ENCODE measurements around the gene TGDS.
"Not testable (repeated sequence)": the region's sequence is repeated elsewhere in the genome, so short reads cannot be mapped to it uniquely, and the experiment has no call there.

The TGDS gene, protein sequence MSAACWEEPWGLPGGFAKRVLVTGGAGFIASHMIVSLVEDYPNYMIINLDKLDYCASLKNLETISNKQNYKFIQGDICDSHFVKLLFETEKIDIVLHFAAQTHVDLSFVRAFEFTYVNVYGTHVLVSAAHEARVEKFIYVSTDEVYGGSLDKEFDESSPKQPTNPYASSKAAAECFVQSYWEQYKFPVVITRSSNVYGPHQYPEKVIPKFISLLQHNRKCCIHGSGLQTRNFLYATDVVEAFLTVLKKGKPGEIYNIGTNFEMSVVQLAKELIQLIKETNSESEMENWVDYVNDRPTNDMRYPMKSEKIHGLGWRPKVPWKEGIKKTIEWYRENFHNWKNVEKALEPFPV

DNA sequence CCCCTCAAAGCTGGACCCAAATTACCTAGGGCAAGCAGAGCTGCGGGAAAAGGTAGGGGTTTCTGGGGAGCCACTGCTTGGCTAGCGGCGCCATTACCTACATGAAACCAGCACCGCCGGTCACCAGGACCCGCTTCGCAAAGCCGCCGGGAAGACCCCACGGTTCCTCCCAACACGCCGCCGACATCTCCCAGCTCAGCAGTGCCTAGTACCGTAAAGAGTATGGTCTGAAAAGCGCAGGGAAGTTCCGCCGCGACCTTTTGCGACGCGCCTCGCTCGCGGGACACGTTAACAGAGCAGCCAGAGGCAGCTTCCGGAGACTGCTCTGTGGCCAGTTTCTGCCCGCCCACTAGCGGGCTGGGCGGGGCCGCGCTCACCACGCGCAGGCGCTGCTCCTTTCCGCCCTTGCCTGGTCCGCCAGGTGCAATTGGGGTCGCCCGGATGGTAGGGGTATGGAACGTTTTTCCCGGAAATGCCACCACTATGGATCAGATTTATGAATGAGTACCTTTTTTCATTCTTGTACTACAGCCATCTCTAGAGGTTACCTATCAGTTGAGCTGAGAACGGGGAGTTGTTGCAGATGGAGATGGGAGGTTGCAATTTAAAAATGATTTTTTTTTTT is at the start of gene TGDS:
Gene TGDS, minus strand, starts transcription at position 203 of the 625 bp plus-strand sequence. Its CDS starts 16 bp downstream, at position 187.
- peak; percentile 91 for DNase-seq

DNA sequence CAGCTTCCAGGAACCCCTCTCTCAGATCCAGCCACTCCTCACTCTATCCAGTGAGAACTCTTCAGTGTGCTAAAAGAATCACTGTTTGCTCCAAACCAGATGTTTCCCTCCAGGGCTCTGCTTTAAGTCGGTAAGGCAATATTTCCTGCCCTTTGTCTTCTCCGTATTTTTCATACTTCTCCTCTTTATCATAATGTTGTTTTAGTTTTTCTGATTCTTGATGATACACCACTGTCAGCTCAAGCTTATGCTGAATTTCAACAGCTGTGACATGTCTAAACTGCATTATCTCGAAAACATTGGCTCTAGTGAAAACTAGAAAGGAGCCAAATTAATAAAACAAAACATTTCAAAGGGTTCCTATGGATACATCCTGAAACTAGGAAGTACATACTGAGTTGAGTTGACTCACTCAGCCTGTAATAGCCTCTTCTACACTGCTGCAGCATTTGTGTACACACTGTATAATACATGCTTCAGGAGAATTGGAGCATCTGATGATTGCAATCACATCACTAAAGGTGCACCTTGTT is 45.5 kb upstream of the TGDS start:
- DNase-seq = peak; percentile 92

DNA sequence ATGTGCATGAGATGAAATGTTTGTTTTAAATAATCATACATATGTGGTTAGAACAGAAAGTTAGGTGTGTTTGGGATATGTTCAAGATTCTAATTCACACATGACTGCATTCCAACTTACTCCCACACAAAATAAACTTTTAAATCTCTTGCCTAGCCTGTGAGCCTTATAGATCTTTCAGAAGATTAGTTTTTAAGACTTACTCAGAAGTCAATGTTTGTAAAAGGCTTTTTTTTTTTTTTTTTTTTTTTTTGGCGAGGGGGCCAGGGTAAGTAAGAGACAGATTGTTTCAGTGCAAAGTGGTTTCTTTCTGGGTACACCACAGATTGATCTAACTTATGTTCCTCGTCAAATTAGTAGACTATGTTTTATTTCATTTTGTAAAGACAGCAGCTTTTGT is 44.8 kb upstream of the TGDS start:
- DNase-seq = peak; percentile 43

DNA sequence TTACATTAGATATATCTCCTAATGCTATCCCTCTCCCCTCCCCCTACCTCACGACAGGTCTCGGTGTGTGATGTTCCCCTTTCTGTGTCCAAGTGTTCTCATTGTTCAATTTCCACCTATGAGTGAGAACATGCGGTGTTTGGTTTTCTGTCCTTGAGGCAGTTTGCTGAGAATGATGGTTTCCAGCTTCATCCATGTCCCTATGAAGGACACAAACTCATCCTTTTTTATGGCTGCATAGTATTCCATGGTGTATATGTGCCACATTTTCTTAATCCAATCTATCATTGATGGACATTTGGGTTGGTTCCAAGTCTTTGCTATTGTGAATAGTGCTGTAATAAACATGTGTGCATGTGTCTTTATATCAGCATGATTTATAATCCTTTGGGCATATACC is 41.7 kb upstream of the TGDS start:
- DNase-seq = not testable (repeated sequence)

DNA sequence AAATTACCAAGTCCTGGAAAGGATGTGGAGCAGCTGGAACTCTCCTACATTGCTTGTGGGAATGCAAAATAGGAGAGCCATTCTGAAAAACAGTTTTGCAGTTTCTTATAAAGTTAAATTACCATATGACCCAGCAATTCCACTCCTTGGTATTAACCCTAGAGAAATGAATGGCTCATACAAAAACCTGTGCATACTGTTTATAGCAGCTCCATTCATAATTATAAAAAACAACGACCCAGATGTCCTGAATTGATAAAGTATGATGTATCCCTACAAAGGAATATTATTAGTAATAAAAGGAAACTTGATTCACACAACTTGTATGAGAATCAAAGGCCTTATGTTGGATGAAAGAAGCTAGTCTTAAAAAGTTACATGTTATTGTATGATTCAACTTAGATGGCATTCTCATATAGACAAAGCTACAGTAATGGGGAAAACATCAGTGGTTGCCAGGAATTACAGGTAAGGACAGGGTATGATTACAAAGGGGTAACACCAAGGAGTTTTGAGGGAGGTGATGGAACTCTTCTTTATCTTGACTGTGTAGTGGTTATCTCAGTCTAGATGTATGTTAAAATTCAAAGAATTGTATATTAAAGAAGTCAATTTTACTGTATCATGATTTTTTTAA is 41.1 kb upstream of the TGDS start:
- DNase-seq = no peak

DNA sequence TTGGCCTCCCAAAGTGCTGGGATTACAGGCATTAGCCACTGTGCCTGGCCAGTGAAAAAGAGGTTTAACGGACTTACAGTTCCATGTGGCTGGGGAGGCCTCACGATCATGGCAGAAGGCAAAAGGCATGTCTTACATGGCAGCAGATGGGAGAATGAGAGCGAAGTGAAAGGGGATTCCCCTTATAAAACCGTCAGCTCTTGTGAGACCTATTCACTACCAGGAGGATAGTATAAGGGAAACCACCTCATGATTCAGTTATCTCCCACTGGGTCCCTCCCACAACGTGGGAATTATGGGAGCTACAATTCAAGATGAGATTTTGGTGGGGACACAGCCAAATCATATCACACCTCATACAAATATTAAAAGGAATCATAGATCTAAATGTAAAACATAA is 40.1 kb upstream of the TGDS start:
- DNase-seq = not testable (repeated sequence)

DNA sequence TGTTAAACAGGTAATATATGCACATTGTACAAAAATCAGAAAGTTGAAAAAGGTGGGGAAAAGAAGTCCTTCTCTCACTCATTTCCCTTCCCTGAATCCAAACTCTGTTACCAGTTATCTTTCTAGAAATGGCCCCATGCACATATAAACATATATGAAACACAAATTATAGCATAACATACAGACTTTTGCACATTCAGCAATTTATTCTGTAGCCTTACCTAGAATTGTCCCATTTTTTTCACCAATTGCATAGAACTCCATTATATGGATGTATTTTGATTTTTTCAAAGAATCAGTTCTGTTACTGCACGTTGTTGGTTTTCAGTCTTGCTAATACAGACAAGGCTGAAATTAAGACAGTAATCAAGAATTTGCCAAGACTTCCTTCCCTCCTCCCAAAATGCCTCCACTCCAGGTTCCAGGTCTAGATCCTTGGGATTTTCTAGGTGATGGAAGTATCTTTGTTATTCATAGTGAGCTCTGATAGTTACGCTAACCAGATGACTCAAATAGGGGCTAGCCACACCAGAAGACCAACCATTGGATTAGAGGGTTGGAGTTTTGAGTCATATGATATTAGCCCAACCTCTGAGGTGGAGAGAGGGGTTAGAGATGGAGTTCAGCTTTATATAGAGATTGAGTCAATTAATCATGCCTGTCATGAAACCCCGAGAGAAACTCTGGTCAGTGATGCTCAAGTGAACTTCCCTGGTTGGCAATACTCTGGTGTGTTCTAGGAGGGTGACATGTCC is 36.5 kb upstream of the TGDS start:
- DNase-seq = no peak

DNA sequence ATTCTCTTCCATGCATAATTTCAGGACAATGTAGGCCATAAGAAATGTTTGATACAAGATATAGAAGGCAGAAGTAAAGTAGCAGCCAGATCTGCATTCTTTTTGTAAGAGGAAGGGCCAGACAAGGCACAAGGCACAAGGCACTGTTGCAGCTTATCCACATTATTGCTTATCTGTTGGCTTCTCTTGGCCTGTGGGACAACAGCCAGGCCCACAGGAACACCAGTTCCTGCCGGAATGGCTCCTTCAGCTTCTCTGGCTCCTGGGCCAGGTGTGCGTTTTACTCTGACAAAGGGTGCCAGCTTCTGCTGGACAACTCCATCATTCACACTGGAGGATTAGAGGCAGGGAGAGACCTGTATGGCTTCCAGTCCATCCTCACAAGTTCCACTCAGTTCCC is 34.9 kb upstream of the TGDS start:
- DNase-seq = no peak

DNA sequence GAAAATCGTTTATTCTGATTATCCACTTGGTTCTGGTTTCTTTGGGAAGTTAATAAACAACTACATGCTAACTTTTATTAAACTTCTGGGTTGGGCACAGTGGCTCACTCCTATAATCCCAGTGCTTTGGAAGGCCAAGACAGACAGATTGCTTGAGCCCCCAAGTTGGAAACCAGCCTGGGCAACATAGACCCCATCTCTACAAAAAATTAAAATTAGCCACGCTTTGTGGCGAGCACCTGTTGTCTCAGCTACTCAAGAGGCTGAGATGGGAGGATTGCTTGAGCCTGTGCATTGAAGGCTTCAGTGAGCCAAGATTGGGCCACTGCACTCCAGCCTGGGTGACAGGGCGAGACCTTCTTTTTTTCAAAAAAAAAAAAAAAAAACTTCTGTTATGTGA is 27.4 kb upstream of the TGDS start:
- no peak for DNase-seq

DNA sequence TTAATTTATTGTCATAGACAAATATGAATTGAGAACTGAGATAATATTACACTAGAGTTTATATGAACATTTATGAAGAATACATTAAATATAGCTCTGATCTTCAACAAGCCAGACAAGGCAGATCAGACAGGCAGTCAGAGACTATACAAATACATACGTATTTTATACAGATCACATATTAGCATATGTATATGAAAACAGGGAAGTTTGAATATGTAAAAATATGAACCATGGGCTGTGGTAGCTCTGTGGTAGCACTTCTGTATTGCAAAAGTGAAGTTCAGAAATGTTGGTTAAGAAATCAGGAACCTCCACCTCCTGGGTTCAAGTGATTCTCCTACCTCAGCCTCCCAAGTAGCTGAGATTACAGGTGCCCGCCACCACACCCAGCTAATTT is 26.4 kb upstream of the TGDS start:
- DNase-seq = no peak

DNA sequence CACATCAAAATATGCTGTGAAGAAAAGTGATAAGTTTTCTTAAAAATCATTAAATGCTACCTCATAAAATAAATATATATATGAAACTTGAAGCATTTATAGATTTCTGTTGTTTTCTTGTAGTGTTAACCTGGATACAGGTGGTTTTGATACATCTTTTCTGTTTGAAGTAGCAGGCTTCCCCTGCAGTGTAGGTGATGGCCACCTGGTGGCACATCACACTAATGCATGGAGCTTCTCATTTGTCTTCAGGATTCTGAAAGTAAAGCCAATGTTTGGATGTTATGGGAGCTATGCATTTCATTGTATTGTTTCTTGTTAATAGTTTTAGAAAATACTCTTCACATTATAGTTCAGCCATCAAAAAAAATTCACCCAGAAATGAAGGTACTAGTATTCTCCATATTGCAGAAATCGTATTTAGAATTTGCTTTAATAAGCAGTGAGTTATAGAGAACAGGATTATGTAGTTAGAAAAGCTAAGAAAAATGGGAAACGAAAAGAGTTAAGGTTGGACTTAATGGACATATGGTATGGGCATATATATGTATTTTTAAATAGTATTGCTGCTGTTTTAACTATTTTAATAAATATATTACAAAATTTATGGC is 24.4 kb upstream of the TGDS start:
- DNase-seq = peak; percentile 34

DNA sequence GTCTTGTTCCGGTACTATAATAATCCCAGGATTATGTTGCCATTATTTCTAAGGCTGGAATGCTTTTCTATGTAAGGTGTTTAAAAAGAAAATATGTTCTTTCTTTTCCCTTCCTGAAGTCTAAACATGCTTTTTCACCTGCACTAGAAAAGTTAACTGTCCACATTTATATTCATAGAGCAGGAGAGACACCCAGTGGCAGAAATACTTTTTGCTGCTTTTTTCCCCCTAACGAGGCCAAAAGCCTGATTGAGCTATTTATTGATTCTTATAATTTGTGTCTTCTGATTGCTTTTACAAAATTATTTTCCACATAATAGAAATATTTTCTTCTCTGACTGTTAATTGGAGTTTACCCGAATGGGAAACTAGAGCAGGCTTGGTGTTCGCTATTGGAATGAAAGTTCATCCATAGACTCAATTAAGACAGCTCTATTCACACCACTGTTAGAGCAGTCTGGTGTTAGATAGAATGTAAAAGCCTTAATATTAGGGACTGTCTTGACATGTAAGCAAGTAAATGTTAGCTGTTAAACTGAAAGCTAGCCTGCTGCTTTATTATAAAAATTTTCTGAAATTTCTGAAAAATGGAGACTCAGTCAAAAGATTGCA is 21.5 kb upstream of the TGDS start:
- peak; percentile 15 for DNase-seq

DNA sequence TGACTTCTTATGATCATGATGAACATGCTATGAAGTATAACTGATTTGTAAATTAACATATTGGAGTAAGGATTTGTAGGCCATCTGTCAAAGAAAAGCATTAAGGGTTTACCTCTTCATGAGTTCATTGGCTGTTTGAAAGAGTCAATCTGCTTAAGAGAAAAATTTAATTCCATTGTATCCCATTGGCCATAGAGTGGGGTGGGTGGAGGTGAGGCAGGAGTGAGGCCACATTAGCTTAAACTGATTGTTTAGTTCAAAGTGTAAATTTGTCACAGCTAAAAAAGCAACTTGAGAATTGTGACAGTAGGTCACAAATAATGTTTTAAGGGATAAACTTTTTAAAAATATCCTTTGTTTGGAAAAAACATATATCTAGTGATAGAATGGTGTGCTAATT is 17.1 kb upstream of the TGDS start:
- DNase-seq = no peak

DNA sequence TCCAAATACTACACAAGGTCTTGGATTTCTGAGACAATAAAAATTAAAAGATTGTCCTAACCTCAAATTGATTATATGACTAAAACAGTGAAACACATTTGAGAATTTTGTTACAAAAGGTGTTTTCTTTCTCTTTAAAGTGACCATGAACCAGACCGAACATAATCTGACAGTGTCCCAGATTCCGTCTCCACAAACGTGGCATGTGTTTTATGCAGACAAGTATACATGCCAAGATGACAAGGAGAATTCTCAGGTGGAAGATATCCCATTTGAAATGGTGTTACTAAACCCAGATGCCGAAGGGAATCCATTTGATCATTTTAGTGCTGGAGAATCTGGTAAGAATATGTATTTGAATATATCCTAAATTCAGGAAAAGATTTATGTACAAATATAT is 16.1 kb upstream of the TGDS start:
- no peak for DNase-seq

DNA sequence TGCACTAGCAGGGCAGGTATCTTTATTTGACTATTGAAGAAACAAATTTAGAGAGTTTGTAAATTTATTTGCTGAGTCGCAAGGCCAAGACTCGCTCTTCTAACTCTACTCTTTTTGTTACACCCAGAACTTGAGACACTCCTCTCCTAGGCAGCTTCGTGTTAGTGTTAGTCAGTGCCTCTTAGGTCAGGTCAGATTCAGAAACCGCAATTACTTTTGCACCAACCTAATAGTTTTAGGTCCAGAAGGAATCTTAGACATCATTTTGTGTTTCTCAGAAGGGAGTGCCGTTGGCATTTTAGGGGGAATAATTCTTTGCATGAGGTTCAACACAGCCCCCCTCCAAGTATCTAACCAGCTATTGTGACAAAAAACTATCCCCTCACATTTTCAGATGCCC is 14.5 kb upstream of the TGDS start:
- DNase-seq = no peak

DNA sequence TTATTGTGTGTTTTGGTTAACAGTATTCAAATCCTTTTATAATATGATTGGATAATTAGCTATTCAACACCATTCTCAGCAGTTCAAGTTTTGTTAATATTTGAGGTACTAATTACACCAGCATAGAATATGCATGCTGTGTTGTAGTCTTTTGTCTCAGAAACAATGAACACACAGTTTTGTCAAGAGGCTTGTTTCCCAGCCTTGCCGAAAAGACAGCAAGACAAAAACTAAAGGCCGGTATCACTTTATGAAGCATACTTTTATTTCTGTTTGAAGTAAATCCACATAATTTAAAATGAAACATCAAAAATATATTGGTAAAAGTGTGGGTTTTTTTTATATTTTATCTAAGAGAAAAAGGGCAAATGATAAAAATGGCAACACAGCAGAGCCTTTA is 13.2 kb upstream of the TGDS start:
- DNase-seq = no peak

DNA sequence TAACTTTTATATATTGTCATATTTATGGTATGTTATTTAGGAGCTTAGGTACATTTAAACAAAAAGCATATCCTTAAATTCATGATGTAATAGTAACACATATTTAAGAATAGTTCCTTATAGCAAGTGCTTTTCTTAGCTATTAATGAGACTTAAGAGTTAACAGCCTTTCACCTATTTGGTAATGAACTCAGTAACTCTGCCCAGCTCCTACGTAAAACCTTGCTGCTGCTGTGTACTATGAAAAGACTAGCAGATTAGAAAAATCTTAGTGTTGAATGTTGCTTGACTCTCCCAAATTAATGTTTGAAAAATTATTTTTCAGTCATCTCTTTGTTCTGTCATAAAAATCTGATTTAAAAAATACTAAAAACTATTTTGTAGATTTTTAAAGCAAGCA is 12.6 kb upstream of the TGDS start:
- no peak for DNase-seq

DNA sequence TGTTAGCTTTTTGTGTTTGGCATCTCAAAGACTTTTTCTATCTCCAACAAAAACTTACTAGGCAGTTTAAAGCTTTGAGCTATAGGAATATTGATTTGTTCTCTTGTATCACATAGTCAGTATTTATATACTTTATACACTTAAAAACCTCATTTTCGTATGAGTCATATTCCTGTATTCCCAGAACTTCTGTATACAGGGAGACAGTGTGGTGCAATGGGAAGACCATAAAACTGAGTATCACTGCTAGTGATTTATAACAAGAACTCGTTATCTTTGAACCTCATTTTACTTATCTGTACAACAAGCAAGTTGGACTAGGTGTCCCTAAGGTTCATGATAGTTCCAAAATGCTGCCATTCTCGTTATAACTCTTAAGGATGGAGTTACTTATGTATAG is 12.0 kb upstream of the TGDS start:
- no peak for DNase-seq

DNA sequence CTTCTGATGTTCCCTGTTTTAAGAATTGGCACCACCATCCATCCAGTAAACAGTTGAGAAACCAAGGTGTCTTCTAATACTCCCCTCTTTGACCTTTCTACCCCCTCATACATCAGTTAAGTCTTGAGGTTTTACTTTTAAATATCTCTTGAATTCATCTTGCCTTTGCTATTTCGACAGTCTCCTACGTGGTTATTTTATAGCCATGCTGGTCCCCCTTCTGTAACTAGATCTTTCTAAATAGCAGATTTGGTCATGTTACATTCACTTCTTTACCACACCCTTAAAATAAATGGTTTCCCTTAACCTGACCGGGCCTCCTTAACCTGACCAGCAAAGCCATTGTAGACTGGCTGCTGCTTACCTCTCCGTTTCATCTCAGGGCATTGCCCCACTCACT is 11.1 kb upstream of the TGDS start:
- DNase-seq = no peak

DNA sequence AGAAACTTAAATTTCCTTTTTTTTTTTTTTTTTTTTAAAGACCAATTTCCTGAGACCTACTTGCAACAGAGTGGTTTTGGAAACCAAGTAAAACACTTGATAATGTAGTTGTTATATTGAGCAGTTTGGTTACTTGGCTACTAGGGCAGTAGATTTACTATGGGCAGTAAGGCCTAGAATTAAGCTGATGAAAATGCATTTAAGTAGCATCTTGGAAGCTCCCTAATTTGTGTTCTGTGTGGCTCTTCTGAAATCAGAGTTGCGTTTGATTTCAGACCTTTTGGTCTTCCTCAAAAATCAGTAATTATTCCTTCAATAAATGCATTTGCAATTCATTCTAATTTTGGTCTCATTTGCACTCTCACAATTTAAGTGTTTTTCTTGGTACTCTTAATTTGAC is 6.5 kb upstream of the TGDS start:
- no peak for DNase-seq

DNA sequence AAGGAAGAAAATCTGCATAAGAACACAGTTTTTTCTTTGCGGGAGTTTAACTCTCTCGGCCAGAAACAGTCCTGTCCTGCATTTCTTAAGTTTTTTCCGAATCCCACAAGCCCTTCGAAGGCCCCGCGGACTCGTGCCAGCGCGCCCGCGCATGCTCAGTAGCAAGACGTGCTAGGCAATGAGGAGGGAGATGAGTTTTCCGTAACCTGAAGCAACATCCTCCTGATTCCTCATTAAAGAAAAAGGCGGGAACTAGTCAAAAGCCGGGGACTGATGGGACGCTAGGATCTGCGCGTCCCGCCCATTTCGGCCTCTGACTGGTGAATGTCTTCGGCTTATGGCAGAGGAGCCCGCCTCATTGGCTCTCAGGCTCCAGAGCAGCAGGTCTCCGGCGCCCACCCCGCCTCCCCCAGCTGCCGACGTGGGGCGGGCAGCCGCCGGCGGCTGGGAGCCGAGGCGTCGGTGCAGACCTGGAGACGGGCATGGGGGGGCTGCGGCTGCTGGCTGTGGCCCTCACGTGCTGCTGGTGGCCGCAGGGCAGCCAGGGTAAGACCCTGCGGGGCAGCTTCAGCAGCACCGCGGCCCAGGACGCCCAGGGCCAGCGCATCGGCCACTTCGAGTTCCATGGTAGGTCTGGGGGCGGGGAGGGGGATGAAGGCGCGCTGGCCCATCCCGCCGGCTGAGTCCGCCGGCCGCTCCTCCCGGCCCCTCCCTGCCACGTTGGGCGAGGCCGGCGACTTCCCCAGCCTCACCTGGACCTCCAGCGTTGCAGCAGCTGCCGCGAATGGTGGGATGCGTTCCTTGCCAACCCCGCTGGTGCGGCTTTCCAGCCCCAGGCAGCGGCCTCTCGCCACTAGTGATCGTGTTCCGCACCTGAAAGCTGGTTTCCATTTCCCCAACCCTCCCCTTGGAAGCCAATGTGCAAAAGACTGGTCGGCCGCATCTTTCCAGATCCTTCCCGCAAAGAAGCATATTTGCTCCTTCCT is 5.8 kb upstream of the TGDS start, which contains the start of gene GPR180:
Gene GPR180, plus strand, starts transcription at position 412 of the 986 bp plus-strand sequence. Its CDS starts 71 bp downstream, at position 483.
- peak; percentile 100 for DNase-seq

All from HCEC 1CT (cell line).